Colonic mucosa (tissue), 4 donors: ENCODE data around the gene LAMB4. TPM values are rescaled to one million over a fixed set of nuclear protein-coding genes. Genes with fewer than 3 reads are reported as not detected.

Experiments used
- DNase-seq: peaks from one replicate; pipeline ENCODE4 v3.0.0-alpha.2; 2020
- H3K27ac ChIP-seq: fragments of 200-600 bp; one replicate; pipeline ENCODE4 v1.8.0; 2021
- H3K27me3 ChIP-seq: fragments of 200-600 bp; one replicate; pipeline ENCODE4 v1.8.0; 2021
- H3K36me3 ChIP-seq: fragments of 200-600 bp; one replicate; pipeline ENCODE4 v1.8.0; 2021
- H3K4me1 ChIP-seq: fragments of 200-600 bp; one replicate; pipeline ENCODE4 v1.8.0; 2021; ENCODE audit warnings: mild to moderate bottlenecking
- H3K4me3 ChIP-seq: fragments of 200-600 bp; one replicate; pipeline ENCODE4 v1.8.0; 2021
- H3K9ac ChIP-seq, 2 donors: one replicate each; pipeline ENCODE4 v1.7.0; 2013; ENCODE audit warnings: control low read depth in 2 of 2, low read depth in 2 of 2, low read length in 2 of 2
- H3K9me3 ChIP-seq: fragments of 200-600 bp; one replicate; pipeline ENCODE4 v1.8.0; 2021
- CTCF ChIP-seq: fragments of 200-600 bp; IDR thresholded peaks from one replicate; pipeline ENCODE4 v1.8.0; 2022; ENCODE audit warnings: antibody characterized with exemption, mild to moderate bottlenecking
- intact Hi-C: fragments of 100-400 bp; cut with DNase I; formaldehyde crosslinking; loops from one replicate; pipeline ENCODE4 v1.14.1; 2022
- total RNA-seq, 2 donors: library from RNA; stranded (reverse); fragmentation: NEBNext Ultra II Directional in 1 of 2; extraction: Animal tissue kit (Norgen Biotek cat#: 25700) in 1 of 2; gene quantifications; one replicate each; pipeline ENCODE4 v1.2.1, GENCODE V29; 2021
- donor health status: healthy.
- donor health status: DM: no; HTN: no; CAD: no.
- donor health status: DM: no; HTN: no; CAD: no.

Gene LAMB4
- total RNA-seq, 2 donors from 2014 or later = 0.27 TPM; not detected in 1

- intact Hi-C loops = no loop called here
- no peaks in the 10 kb centered on the region for H3K36me3 ChIP-seq
- no peak overlapping the region for H3K27ac ChIP-seq
- no peak for DNase-seq
- H3K9me3 ChIP-seq = no peaks in the 10 kb centered on the region
- TF ChIP-seq CTCF = no peak
- no peak overlapping the region for H3K9ac ChIP-seq
- no peaks in the 10 kb centered on the region for H3K4me1 ChIP-seq
- H3K4me3 ChIP-seq = no peak overlapping the region
- no peaks in the 10 kb centered on the region for H3K27me3 ChIP-seq
Measured at GRCh38 chr7:107973861-107974260, 156.3 kb downstream of the LAMB4 start.

Other genes with a start within 250 kb of the LAMB4 start
- 100 to 1,000 TPM; 119 to 183 TPM for gene DLD, start 239.2 kb downstream of the LAMB4 start, total RNA-seq
- 10 to 100 TPM; 91.6 to 96.7 TPM for gene LAMB1, start 127.2 kb downstream of the LAMB4 start, total RNA-seq